Activated T-cell treated with anti-CD3 and anti-CD28 coated beads, Interleukin-2, amount 50 U/mL, for 4 hours (primary cell): ENCODE results near the gene MAPT. TPM values are rescaled to one million over a fixed set of nuclear protein-coding genes. Genes with fewer than 3 reads are reported as not detected.
A peak's percentile ranks its signal among the peaks of the same experiment; 100 is the strongest.
"Not testable (repeated sequence)": the region's sequence is repeated elsewhere in the genome, so short reads cannot be mapped to it uniquely, and the experiment has no call there.

ENCODE experiments used
- ATAC-seq, 2 donors: fragments of 200-7000 bp; cut with Tn5 transposase; one replicate each; pipeline ENCODE4 v1.10.0; 2021
- DNase-seq: peaks from one replicate; pipeline ENCODE4 v3.0.0-alpha.2; 2020
- H3K27me3 Mint-ChIP-seq: one replicate; pipeline ENCODE4 v1.8.0; 2021; ENCODE audit warnings: low read depth, mixed read lengths
- H3K36me3 Mint-ChIP-seq: one replicate; pipeline ENCODE4 v1.8.0; 2022; ENCODE audit warnings: mixed read lengths; ENCODE audit not compliant: insufficient read depth
- H3K4me1 Mint-ChIP-seq: one replicate; pipeline ENCODE4 v1.8.0; 2021; ENCODE audit warnings: low read depth, mixed read lengths
- H3K4me3 Mint-ChIP-seq: one replicate; pipeline ENCODE4 v1.8.0; 2021; ENCODE audit warnings: mild to moderate bottlenecking, moderate library complexity, mixed read lengths
- H3K9me3 Mint-ChIP-seq: one replicate; pipeline ENCODE4 v1.8.0; 2021; ENCODE audit warnings: mixed read lengths
- total RNA-seq, 3 donors: library from RNA; stranded (reverse); gene quantifications; one replicate each; pipeline ENCODE4 v1.2.1, GENCODE V29; 2021

MAPT gene
- total RNA-seq, 3 donors from 2014 or later, result 1.3 to 1.8 (median 1.8) TPM

- Mint-ChIP-seq H3K9me3 (no peaks in the 10 kb centered on the region), H3K27me3 (peaks cover 69% of the 10 kb centered on the region), H3K4me3 (no peak overlapping the region), H3K4me1 (peaks cover 14% of the 10 kb centered on the region), H3K36me3 (no peaks in the 10 kb centered on the region)
- DNase-seq (no peak), ATAC-seq (no peak)
Measured at GRCh38 chr17:45900723-45901415, 6.5 kb downstream of the MAPT start.

GRCh38 chr17:45902892-45903346 lies 8.6 kb downstream of the MAPT start:
- DNase-seq, result no peak
- no peak for ATAC-seq
- no peaks in the 10 kb centered on the region for H3K36me3 Mint-ChIP-seq
- H3K9me3 Mint-ChIP-seq, result no peaks in the 10 kb centered on the region
- H3K4me3 Mint-ChIP-seq, result no peak overlapping the region
- H3K4me1 Mint-ChIP-seq, result peaks cover 15% of the 10 kb centered on the region
- H3K27me3 Mint-ChIP-seq, result peaks cover 67% of the 10 kb centered on the region

- ATAC-seq (no peak), DNase-seq (no peak)
- Mint-ChIP-seq H3K9me3 (no peaks in the 10 kb centered on the region), H3K36me3 (no peaks in the 10 kb centered on the region), H3K4me3 (no peak overlapping the region), H3K27me3 (peaks cover 47% of the 10 kb centered on the region), H3K4me1 (peaks cover 22% of the 10 kb centered on the region)
Measured at GRCh38 chr17:45904866-45905265, 10.5 kb downstream of the MAPT start.

GRCh38 chr17:45905814-45906213 lies 11.5 kb downstream of the MAPT start:
- ATAC-seq (no peak), DNase-seq (no peak)
- H3K36me3 Mint-ChIP-seq, result no peaks in the 10 kb centered on the region
- peaks cover 38% of the 10 kb centered on the region for H3K27me3 Mint-ChIP-seq
- H3K4me1 Mint-ChIP-seq, result peaks cover 22% of the 10 kb centered on the region
- no peaks in the 10 kb centered on the region for H3K9me3 Mint-ChIP-seq
- H3K4me3 Mint-ChIP-seq, result no peak overlapping the region

GRCh38 chr17:45906237-45906636 lies 11.9 kb downstream of the MAPT start:
- peaks cover 22% of the 10 kb centered on the region for H3K4me1 Mint-ChIP-seq
- no peaks in the 10 kb centered on the region for H3K9me3 Mint-ChIP-seq
- H3K27me3 Mint-ChIP-seq, result peaks cover 33% of the 10 kb centered on the region
- ATAC-seq (no peak), DNase-seq (no peak)
- H3K36me3 Mint-ChIP-seq, result peaks cover 2% of the 10 kb centered on the region
- no peak overlapping the region for H3K4me3 Mint-ChIP-seq

- peak overlapping the region; percentile 47 for H3K4me3 Mint-ChIP-seq
- DNase-seq, result no peak
- H3K9me3 Mint-ChIP-seq, result peaks cover 2% of the 10 kb centered on the region
- H3K4me1 Mint-ChIP-seq, result peaks cover 22% of the 10 kb centered on the region
- H3K27me3 Mint-ChIP-seq, result peaks cover 25% of the 10 kb centered on the region
- H3K36me3 Mint-ChIP-seq, result peaks cover 2% of the 10 kb centered on the region
- ATAC-seq, result peak in 1 of 2 donors; percentile 39
Measured at GRCh38 chr17:45906927-45907622, 12.7 kb downstream of the MAPT start.

GRCh38 chr17:45907750-45908395 lies 13.5 kb downstream of the MAPT start:
- no peak for DNase-seq
- peaks cover 22% of the 10 kb centered on the region for H3K4me1 Mint-ChIP-seq
- no peak for ATAC-seq
- H3K4me3 Mint-ChIP-seq, result no peak overlapping the region
- H3K9me3 Mint-ChIP-seq, result peaks cover 6% of the 10 kb centered on the region
- H3K27me3 Mint-ChIP-seq, result peaks cover 20% of the 10 kb centered on the region
- peaks cover 2% of the 10 kb centered on the region for H3K36me3 Mint-ChIP-seq

GRCh38 chr17:45908460-45908859 lies 14.1 kb downstream of the MAPT start:
- peaks cover 22% of the 10 kb centered on the region for H3K4me1 Mint-ChIP-seq
- DNase-seq, result no peak
- ATAC-seq, result peak; percentile 71 to 87
- H3K36me3 Mint-ChIP-seq, result peaks cover 2% of the 10 kb centered on the region
- peaks cover 9% of the 10 kb centered on the region for H3K9me3 Mint-ChIP-seq
- no peak overlapping the region for H3K4me3 Mint-ChIP-seq
- peaks cover 16% of the 10 kb centered on the region for H3K27me3 Mint-ChIP-seq

- DNase-seq, result no peak
- H3K9me3 Mint-ChIP-seq, result peaks cover 9% of the 10 kb centered on the region
- ATAC-seq, result no peak
- no peak overlapping the region for H3K4me3 Mint-ChIP-seq
- H3K4me1 Mint-ChIP-seq, result peaks cover 22% of the 10 kb centered on the region
- peaks cover 16% of the 10 kb centered on the region for H3K27me3 Mint-ChIP-seq
- H3K36me3 Mint-ChIP-seq, result peaks cover 2% of the 10 kb centered on the region
Measured at GRCh38 chr17:45908935-45909334, 14.6 kb downstream of the MAPT start.

GRCh38 chr17:45910667-45911066 lies 16.3 kb downstream of the MAPT start:
- DNase-seq (no peak), ATAC-seq (no peak)
- Mint-ChIP-seq H3K4me1 (peaks cover 22% of the 10 kb centered on the region), H3K9me3 (peaks cover 9% of the 10 kb centered on the region), H3K36me3 (peaks cover 2% of the 10 kb centered on the region), H3K27me3 (peaks cover 14% of the 10 kb centered on the region), H3K4me3 (no peak overlapping the region)

- peaks cover 14% of the 10 kb centered on the region for H3K4me1 Mint-ChIP-seq
- ATAC-seq, result no peak
- H3K9me3 Mint-ChIP-seq, result peaks cover 9% of the 10 kb centered on the region
- no peak overlapping the region for H3K4me3 Mint-ChIP-seq
- DNase-seq, result no peak
- H3K27me3 Mint-ChIP-seq, result peaks cover 6% of the 10 kb centered on the region
- H3K36me3 Mint-ChIP-seq, result peaks cover 2% of the 10 kb centered on the region
Measured at GRCh38 chr17:45912319-45912718, 18.0 kb downstream of the MAPT start.

GRCh38 chr17:45913030-45913429 lies 18.7 kb downstream of the MAPT start:
- DNase-seq, ATAC-seq, H3K9me3 Mint-ChIP-seq, H3K4me3 Mint-ChIP-seq, H3K27me3 Mint-ChIP-seq, H3K36me3 Mint-ChIP-seq, H3K4me1 Mint-ChIP-seq: not testable (repeated sequence)

GRCh38 chr17:45914047-45914717 lies 19.8 kb downstream of the MAPT start:
- no peak for ATAC-seq
- H3K9me3 Mint-ChIP-seq, result peaks cover 9% of the 10 kb centered on the region
- H3K4me3 Mint-ChIP-seq, result no peak overlapping the region

GRCh38 chr17:45915263-45915662 lies 20.9 kb downstream of the MAPT start:
- Mint-ChIP-seq H3K4me3 (no peak overlapping the region), H3K9me3 (peaks cover 9% of the 10 kb centered on the region), H3K4me1 (no peaks in the 10 kb centered on the region), H3K36me3 (peaks cover 2% of the 10 kb centered on the region), H3K27me3 (peaks cover 3% of the 10 kb centered on the region)
- ATAC-seq (no peak), DNase-seq (no peak)

More at GRCh38 chr17:45914047-45914717, 19.8 kb downstream of the MAPT start:
- DNase-seq, result no peak
- Mint-ChIP-seq H3K27me3 (peaks cover 3% of the 10 kb centered on the region), H3K4me1 (no peaks in the 10 kb centered on the region), H3K36me3 (peaks cover 2% of the 10 kb centered on the region)
